ENCODE measurements around the gene CREBRF. TPM values are rescaled to one million over a fixed set of nuclear protein-coding genes. Genes with fewer than 3 reads are reported as not detected.

Gene CREBRF
- total RNA-seq, 2 donors from 2014 or later, result 93.8 to 110 TPM

DNA sequence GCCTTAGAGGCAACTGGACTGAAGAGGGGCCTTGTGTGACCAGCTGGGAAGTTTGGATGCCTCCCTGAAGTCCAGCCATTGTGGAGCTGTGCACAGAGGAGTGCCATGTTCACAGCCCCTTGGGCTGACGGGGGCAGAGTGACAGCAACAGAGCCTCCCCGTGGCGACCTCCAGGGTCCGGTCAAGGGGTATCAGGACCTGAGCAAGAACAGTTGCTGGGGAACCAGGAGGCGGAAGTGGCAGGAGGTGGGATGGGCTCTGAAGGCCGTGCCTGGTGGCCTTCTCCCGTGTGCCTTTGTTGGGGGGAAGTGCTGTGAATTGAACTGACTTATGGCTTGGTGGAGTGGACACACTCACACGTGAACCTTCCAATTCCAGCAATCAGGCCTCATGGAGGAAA, 102.2 kb downstream of the CREBRF start:
- H3K27me3 Mint-ChIP-seq, result no peaks in the 10 kb centered on the region
- DNase-seq (no peak), ATAC-seq (no peak)
- H3K36me3 Mint-ChIP-seq (ENCODE audit: low read depth), result peaks cover 6% of the 10 kb centered on the region
- no peaks in the 10 kb centered on the region for H3K9me3 ChIP-seq (ENCODE audit: control insufficient read depth, low read length, poor library complexity, severe bottlenecking)
- no peak overlapping the region for H3K27ac Mint-ChIP-seq
- no peaks in the 10 kb centered on the region for H3K4me1 Mint-ChIP-seq
- no peak overlapping the region for H3K4me3 Mint-ChIP-seq

DNA sequence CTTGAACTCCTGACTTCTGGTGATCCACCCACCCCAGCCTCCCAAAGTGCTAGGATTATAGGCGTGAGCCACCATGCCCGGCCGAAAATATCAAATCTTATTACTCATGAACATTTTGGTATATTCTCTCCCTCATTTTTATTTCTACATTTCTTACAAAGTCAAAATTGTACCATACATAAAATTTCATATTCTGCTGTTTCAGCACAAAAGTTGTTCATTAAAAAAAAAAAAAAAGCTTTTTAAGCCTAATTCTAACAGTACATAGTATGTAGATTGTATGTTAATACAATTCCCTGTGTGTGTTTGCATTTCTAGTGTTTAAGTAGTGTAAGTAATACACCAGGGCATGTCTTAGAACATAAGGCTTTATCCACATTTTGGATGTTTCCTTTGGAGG, 103.1 kb downstream of the CREBRF start:
- no peak for ATAC-seq
- peaks cover 6% of the 10 kb centered on the region for H3K36me3 Mint-ChIP-seq (ENCODE audit: low read depth)
- H3K27me3 Mint-ChIP-seq, result no peaks in the 10 kb centered on the region
- H3K4me3 Mint-ChIP-seq, result no peak overlapping the region
- no peak overlapping the region for H3K27ac Mint-ChIP-seq
- H3K4me1 Mint-ChIP-seq, result no peaks in the 10 kb centered on the region
- no peak for DNase-seq
- H3K9me3 ChIP-seq (ENCODE audit: control insufficient read depth, low read length, poor library complexity, severe bottlenecking), result no peaks in the 10 kb centered on the region

DNA sequence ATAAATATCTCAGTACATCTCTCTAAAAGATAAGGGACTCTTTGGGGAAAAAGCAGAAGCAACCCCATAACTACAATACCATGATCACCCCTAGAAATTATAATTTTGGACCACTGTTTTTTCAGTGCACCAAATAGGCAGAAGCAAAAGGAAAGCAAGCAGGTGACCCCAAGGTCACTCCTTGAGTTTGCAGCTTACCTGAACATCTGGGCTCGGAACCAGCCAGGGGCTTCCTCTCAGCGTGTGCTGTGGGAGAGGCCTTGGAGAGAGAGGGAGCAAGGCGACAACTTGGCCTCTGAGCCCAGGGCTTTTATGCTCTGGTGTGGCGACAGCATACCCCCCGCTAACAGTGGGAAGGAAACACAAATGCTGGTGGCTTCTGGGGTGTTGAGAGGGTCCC, 105.0 kb downstream of the CREBRF start:
- no peak for ATAC-seq
- H3K36me3 Mint-ChIP-seq (ENCODE audit: low read depth), result peaks cover 4% of the 10 kb centered on the region
- no peaks in the 10 kb centered on the region for H3K27me3 Mint-ChIP-seq
- no peaks in the 10 kb centered on the region for H3K9me3 ChIP-seq (ENCODE audit: control insufficient read depth, low read length, poor library complexity, severe bottlenecking)
- no peak overlapping the region for H3K4me3 Mint-ChIP-seq
- no peak for DNase-seq
- peaks cover 1% of the 10 kb centered on the region for H3K4me1 Mint-ChIP-seq
- no peak overlapping the region for H3K27ac Mint-ChIP-seq

DNA sequence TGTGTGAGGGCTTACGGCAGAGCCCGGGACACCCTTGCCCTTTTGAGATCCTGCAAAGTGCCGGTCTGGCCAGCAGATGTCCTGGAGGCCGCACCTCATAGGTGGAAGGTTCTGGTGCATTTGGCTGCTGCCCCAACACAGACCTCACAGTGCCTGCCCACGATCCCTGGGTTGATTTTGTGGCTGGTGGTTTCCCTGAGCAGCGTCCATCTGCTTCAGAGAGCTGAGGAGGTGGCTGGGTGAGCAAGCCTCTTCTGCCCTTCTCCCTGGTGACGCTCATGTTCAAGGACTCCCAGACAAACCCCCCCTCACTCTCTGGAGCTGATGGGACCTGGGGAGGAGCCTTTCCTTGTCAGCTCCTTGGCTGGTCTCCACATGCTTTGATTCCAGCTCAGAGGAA, 107.1 kb downstream of the CREBRF start:
- H3K4me1 Mint-ChIP-seq, result peaks cover 2% of the 10 kb centered on the region
- H3K4me3 Mint-ChIP-seq, result no peak overlapping the region
- no peaks in the 10 kb centered on the region for H3K27me3 Mint-ChIP-seq
- H3K36me3 Mint-ChIP-seq (ENCODE audit: low read depth), result peaks cover 2% of the 10 kb centered on the region
- no peak for DNase-seq
- no peak overlapping the region for H3K27ac Mint-ChIP-seq
- no peaks in the 10 kb centered on the region for H3K9me3 ChIP-seq (ENCODE audit: control insufficient read depth, low read length, poor library complexity, severe bottlenecking)
- ATAC-seq, result no peak

DNA sequence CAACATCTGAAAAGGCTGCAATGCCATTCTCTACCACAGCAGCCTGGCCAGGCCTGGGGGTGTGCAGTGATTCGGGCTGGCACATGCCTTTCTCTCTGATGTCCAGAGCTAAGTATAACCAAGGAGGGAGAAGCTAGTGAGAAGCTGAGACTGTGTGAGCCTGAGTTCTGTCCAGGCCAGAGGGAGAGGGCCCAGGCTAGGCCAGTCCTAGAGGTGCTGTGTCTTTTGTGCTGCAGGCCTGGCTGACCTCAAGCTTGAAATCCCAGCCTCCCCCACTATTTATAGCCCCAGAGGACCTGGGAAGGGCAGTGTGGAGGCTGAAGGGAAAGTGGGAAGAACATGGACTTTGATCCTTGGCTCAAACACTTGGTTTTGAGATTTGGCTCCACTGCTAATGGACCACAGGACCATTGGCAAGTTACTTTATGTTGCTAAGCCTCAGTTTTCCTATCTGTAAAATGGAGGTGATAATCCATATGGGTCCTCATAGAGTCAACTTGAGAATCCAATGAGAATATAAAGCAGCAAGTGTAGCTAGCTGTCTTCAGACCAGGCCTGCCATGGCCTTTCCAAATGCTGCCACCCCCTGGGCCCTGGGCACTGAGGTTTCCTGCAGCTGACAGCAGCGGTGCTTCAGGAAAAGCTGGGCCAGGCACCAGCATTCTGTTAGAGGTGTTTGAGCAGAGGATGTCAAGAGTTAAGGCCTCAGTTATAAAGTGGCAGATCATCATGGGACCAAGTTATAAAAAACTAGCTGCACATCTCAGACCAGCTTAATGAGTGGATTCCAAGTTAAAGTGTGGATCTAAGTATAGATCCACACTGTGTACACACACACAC, 109.2 kb downstream of the CREBRF start:
- Mint-ChIP-seq H3K4me3 (no peak overlapping the region), H3K27ac (peak overlapping the region; percentile 27), H3K4me1 (peaks cover 2% of the 10 kb centered on the region), H3K27me3 (no peaks in the 10 kb centered on the region), H3K36me3 (ENCODE audit: low read depth) (peaks cover 2% of the 10 kb centered on the region)
- DNase-seq (no peak), ATAC-seq (no peak)
- H3K9me3 ChIP-seq (ENCODE audit: control insufficient read depth, low read length, poor library complexity, severe bottlenecking), result no peaks in the 10 kb centered on the region

DNA sequence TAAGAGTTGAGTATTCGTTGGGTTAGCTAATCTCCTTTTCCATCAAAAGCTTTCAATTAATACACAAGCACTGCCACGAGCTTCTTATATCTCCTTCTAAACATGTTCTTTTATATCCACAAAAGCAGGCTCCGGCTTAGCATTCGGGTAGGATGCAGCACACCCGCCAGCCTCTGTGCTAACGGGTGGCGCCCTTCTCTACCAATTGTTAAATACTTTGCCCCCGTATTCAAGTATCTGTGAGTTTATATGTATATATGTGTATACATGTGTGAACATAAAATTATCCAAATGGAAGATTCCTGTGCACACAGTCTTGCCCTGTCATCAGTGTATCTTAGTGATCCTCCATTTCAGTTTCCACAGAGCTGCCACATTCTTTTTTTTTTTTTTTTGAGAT, 116.0 kb downstream of the CREBRF start:
- Mint-ChIP-seq H3K4me1 (no peaks in the 10 kb centered on the region), H3K4me3 (no peak overlapping the region), H3K27ac (no peak overlapping the region), H3K27me3 (peaks cover 5% of the 10 kb centered on the region), H3K36me3 (ENCODE audit: low read depth) (no peaks in the 10 kb centered on the region)
- no peaks in the 10 kb centered on the region for H3K9me3 ChIP-seq (ENCODE audit: control insufficient read depth, low read length, poor library complexity, severe bottlenecking)
- DNase-seq (no peak), ATAC-seq (no peak)

DNA sequence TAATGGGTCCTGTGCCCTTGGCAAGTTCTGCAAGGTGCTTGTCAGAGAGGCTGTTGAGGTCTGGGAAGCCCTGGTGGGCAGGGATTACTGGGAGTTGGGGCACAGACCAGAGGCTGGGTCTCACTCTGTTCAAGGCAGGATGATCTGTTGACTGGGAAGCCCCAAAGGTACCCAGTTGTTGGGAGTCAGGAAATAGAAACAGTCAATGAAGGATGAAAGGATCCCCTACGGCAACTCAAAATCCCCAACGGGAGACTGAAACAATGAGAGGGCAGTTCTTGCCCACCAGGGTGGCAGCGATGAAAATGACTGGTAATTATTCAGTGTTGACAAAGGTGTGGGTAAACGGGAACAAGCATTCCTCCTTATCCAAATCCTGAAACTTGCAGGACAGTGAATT, 119.4 kb downstream of the CREBRF start:
- peaks cover 8% of the 10 kb centered on the region for H3K36me3 Mint-ChIP-seq (ENCODE audit: low read depth)
- H3K4me1 Mint-ChIP-seq, result peaks cover 4% of the 10 kb centered on the region
- no peak overlapping the region for H3K27ac Mint-ChIP-seq

DNA sequence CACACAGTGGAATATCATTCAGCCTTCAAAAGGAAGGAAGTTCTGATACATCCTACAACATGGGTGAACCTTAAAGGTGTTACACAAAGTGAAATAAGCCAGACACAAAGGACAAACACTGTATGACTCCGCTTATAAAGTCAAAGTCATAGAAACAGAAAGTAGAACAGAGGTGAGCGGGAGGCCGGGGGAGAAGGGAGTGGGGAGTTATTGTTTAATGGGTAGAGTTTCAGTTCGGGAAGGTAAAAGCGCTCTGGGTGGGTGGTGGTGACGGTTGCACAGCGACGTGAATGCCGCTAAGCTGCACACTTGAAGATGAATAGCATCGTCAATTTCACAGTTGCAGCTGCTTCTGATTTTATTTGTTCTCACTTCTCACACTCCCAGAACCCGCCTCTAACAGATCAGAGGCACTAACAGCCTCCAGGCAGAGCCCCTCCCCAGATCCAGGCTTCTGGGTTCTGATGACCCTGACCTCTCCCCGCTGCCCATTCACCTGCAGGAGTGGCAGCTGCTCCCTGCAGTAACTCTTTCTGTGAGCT, 122.3 kb downstream of the CREBRF start:
- H3K9me3 ChIP-seq (ENCODE audit: control insufficient read depth, low read length, poor library complexity, severe bottlenecking), result no peaks in the 10 kb centered on the region
- ATAC-seq (peak; percentile 48), DNase-seq (no peak)
- Mint-ChIP-seq H3K4me3 (peak overlapping the region; percentile 62), H3K36me3 (ENCODE audit: low read depth) (peaks cover 8% of the 10 kb centered on the region), H3K27me3 (peaks cover 5% of the 10 kb centered on the region), H3K4me1 (peaks cover 4% of the 10 kb centered on the region), H3K27ac (no peak overlapping the region)

More for the DNA sequence above, 119.4 kb downstream of the CREBRF start:
- no peak overlapping the region for H3K4me3 Mint-ChIP-seq
- no peak for DNase-seq
- H3K27me3 Mint-ChIP-seq, result peaks cover 5% of the 10 kb centered on the region
- no peaks in the 10 kb centered on the region for H3K9me3 ChIP-seq (ENCODE audit: control insufficient read depth, low read length, poor library complexity, severe bottlenecking)
- no peak for ATAC-seq

DNA sequence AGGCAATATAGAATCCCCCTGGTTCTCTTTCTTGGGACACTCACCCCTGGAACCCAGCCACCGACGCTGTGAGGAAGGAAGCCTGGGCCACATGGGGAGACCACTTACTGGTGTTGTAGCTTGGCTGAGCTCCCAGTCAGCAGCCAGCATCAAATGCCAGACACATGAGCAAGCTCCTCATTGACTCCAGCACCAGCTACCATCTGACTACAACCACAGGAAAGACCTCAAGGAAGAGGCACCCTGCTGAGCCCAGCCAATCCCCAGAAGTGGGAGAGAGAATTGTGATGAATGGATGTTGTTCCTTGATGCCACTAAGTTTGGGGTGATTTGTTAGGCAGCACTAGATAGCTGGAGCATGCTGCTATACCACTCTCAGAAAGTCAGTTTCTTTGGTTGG, 124.2 kb downstream of the CREBRF start:
- no peak for DNase-seq
- no peaks in the 10 kb centered on the region for H3K9me3 ChIP-seq (ENCODE audit: control insufficient read depth, low read length, poor library complexity, severe bottlenecking)

DNA sequence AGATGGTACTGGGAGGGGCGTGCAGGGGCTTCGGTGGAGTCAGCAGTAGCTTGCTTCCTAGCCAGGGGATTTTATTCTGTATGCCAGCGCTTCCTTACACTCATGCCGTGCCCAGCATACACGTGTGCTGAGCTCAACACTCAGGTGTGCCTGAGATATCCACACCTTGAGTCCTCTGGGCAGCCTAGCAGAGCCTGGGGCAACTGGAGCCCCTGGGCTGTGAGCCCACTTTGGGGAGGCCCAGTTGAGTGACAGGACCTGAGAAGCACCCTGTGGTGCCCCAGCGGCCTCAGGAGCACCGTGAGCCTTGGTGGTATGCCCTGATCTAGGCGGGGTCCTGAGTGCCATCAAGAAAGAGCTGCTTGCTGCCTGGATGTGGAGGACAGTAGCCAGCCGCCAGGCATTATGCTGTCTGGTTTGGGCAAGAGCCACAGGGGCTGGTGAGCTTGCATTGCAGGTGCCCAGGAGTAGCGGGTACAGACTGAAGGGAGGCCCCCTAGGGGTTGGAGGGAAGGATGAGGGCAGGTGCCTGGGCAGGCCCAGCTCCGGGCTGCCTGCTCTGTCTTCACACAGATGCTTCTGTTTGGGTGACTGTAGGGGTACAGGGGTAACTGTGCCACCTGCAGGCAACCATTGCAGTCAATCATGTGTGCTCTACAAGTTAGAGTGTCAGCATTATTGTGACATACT, 131.0 kb downstream of the CREBRF start:
- H3K27ac Mint-ChIP-seq, result no peak overlapping the region
- H3K9me3 ChIP-seq (ENCODE audit: control insufficient read depth, low read length, poor library complexity, severe bottlenecking), result no peaks in the 10 kb centered on the region
- DNase-seq (no peak), ATAC-seq (peak; percentile 58)
- no peak overlapping the region for H3K4me3 Mint-ChIP-seq
- H3K36me3 Mint-ChIP-seq (ENCODE audit: low read depth), result no peaks in the 10 kb centered on the region
- peaks cover 2% of the 10 kb centered on the region for H3K4me1 Mint-ChIP-seq
- peaks cover under 1% of the 10 kb centered on the region for H3K27me3 Mint-ChIP-seq

More for the DNA sequence above, 124.2 kb downstream of the CREBRF start:
- Mint-ChIP-seq H3K27me3 (peaks cover 5% of the 10 kb centered on the region), H3K4me1 (peaks cover 4% of the 10 kb centered on the region), H3K36me3 (ENCODE audit: low read depth) (peaks cover 8% of the 10 kb centered on the region), H3K4me3 (no peak overlapping the region), H3K27ac (no peak overlapping the region)
- no peak for ATAC-seq

DNA sequence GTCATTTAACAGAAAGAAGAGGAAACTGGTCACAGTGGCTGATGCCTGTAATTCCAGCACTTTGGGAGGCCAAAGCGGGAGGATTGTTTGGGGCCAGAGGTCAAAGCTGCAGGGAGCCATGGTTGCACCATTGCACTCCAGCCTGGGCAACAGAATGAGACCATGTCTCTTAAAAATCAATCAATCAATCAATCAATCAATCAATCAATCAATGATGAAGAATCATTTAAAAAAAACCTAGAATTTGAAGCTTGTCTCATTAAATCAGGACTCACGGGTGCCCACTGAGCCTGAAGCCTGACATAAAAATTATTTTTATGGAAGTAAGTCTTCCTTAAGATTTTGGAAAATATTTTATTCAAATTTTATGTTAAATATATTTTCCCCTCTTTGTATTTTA, 132.1 kb downstream of the CREBRF start:
- ATAC-seq, result no peak

More for the DNA sequence above, 132.1 kb downstream of the CREBRF start:
- Mint-ChIP-seq H3K4me1 (peaks cover 2% of the 10 kb centered on the region), H3K27ac (no peak overlapping the region), H3K27me3 (peaks cover 9% of the 10 kb centered on the region), H3K36me3 (ENCODE audit: low read depth) (no peaks in the 10 kb centered on the region), H3K4me3 (no peak overlapping the region)
- H3K9me3 ChIP-seq (ENCODE audit: control insufficient read depth, low read length, poor library complexity, severe bottlenecking), result no peaks in the 10 kb centered on the region
- DNase-seq, result no peak

All from T-helper 17 cell (primary cell).